ENCODE results near the gene SCARF2.

Gene SCARF2

GRCh38 chr22:20444325-20444724, 6.7 kb upstream of the SCARF2 start:
- Histone ChIP-seq H3K27ac (ENCODE audit: low read length) (no peak overlapping the region), H3K4me1 (ENCODE audit: low read length) (peaks cover 5% of the 10 kb centered on the region), H3K9ac (ENCODE audit: low read length) (no peak overlapping the region), H3K27me3 (ENCODE audit: low read depth, low read length) (no peaks in the 10 kb centered on the region), H3K79me2 (ENCODE audit: low read length) (no peaks in the 10 kb centered on the region), H2AFZ (ENCODE audit: low read depth, low read length) (no peak overlapping the region), H3K4me3 (ENCODE audit: low read length) (no peak overlapping the region), H4K20me1 (ENCODE audit: insufficient read depth, low read length) (no peaks in the 10 kb centered on the region), H3K9me3 (ENCODE audit: insufficient read depth, low read length) (no peaks in the 10 kb centered on the region), H3K36me3 (replicated peaks; ENCODE audit: low read depth, low read length) (peaks cover 20% of the 10 kb centered on the region), H3K4me2 (ENCODE audit: low read length) (no peak overlapping the region)
- TF ChIP-seq CTCF (IDR thresholded peaks at IDR 0.05; ENCODE audit: low read depth, low read length) (no peak), EZH2phosphoT487 (IDR thresholded peaks at IDR 0.05; ENCODE audit: low read depth) (no peak)

GRCh38 chr22:20442485-20443284, 5.1 kb upstream of the SCARF2 start:
- no peak for TF ChIP-seq CTCF (IDR thresholded peaks at IDR 0.05; ENCODE audit: low read depth, low read length)
- no peak for TF ChIP-seq EZH2phosphoT487 (IDR thresholded peaks at IDR 0.05; ENCODE audit: low read depth)
- Histone ChIP-seq H4K20me1 (ENCODE audit: insufficient read depth, low read length) (no peaks in the 10 kb centered on the region), H3K27me3 (ENCODE audit: low read depth, low read length) (no peaks in the 10 kb centered on the region), H3K9ac (ENCODE audit: low read length) (no peak overlapping the region), H3K4me2 (ENCODE audit: low read length) (no peak overlapping the region), H3K4me1 (ENCODE audit: low read length) (no peaks in the 10 kb centered on the region), H3K9me3 (ENCODE audit: insufficient read depth, low read length) (no peaks in the 10 kb centered on the region), H3K36me3 (replicated peaks; ENCODE audit: low read depth, low read length) (peaks cover 20% of the 10 kb centered on the region), H3K79me2 (ENCODE audit: low read length) (no peaks in the 10 kb centered on the region), H3K27ac (ENCODE audit: low read length) (no peak overlapping the region), H3K4me3 (ENCODE audit: low read length) (no peak overlapping the region), H2AFZ (ENCODE audit: low read depth, low read length) (no peak overlapping the region)

GRCh38 chr22:20441631-20442484, 4.2 kb upstream of the SCARF2 start:
- Histone ChIP-seq H4K20me1 (ENCODE audit: insufficient read depth, low read length) (no peaks in the 10 kb centered on the region), H3K27me3 (ENCODE audit: low read depth, low read length) (no peaks in the 10 kb centered on the region), H3K4me3 (ENCODE audit: low read length) (no peak overlapping the region), H2AFZ (ENCODE audit: low read depth, low read length) (no peak overlapping the region), H3K4me2 (ENCODE audit: low read length) (no peak overlapping the region), H3K36me3 (replicated peaks; ENCODE audit: low read depth, low read length) (peaks cover 20% of the 10 kb centered on the region), H3K27ac (ENCODE audit: low read length) (no peak overlapping the region), H3K79me2 (ENCODE audit: low read length) (no peaks in the 10 kb centered on the region), H3K4me1 (ENCODE audit: low read length) (no peaks in the 10 kb centered on the region), H3K9ac (ENCODE audit: low read length) (no peak overlapping the region), H3K9me3 (ENCODE audit: insufficient read depth, low read length) (no peaks in the 10 kb centered on the region)
- TF ChIP-seq EZH2phosphoT487 (IDR thresholded peaks at IDR 0.05; ENCODE audit: low read depth): no peak
- TF ChIP-seq CTCF (IDR thresholded peaks at IDR 0.05; ENCODE audit: low read depth, low read length): no peak

All from OCI-LY3 (cell line).